Lung (tissue), 12 donors: ENCODE results near the gene KRTAP12-4. TPM values are rescaled to one million over a fixed set of nuclear protein-coding genes. Genes with fewer than 3 reads are reported as not detected.

Source experiments
- ATAC-seq: fragments of 200-7000 bp; cut with Tn5 transposase; one replicate; pipeline ENCODE4 v1.9.1; 2020; ENCODE audit warnings: moderate number of reproducible peaks; ENCODE audit not compliant: insufficient read depth, low FRiP score
- DNase-seq, 3 donors: peaks; one replicate each; pipeline ENCODE4 v3.0.0-alpha.2; 2013 to 2017
- H3K27ac ChIP-seq, 2 donors: one replicate each; pipeline ENCODE4 v1.5.1; 2013; ENCODE audit warnings: mild to moderate bottlenecking in 2 of 2, moderate library complexity in 2 of 2, control low read depth in 1 of 2, inconsistent platforms in 1 of 2, low read depth in 1 of 2, low read length in 1 of 2
- H3K27me3 ChIP-seq, 3 donors: one replicate each; pipeline ENCODE4 v1.5.1; 2013; ENCODE audit warnings: low read length in 2 of 3; ENCODE audit not compliant: control insufficient read depth in 3 of 3, insufficient read depth in 3 of 3
- H3K36me3 ChIP-seq, 4 donors: one replicate each; pipeline ENCODE4 v1.5.1; 2013; ENCODE audit warnings: low read length in 4 of 4, mild to moderate bottlenecking in 1 of 4, moderate library complexity in 1 of 4; ENCODE audit not compliant: control insufficient read depth in 4 of 4, insufficient read depth in 4 of 4
- H3K4me1 ChIP-seq, 5 donors: one replicate each; pipeline ENCODE4 v1.5.1; 2013; ENCODE audit warnings: low read length in 5 of 5, mild to moderate bottlenecking in 2 of 5, moderate library complexity in 1 of 5; ENCODE audit not compliant: control insufficient read depth in 5 of 5, insufficient read depth in 5 of 5
- H3K4me3 ChIP-seq: one replicate; pipeline ENCODE4 v1.5.1; 2013; ENCODE audit warnings: mild to moderate bottlenecking, control low read depth, moderate library complexity
- H3K9ac ChIP-seq, 2 donors: one replicate each; pipeline ENCODE4 v1.5.1; 2013; ENCODE audit warnings: low read length in 2 of 2, control low read depth in 1 of 2; ENCODE audit not compliant: insufficient read depth in 1 of 2
- H3K9me3 ChIP-seq, 4 donors: one replicate each; pipeline ENCODE4 v1.5.1; 2013; ENCODE audit warnings: low read length in 3 of 4, mild to moderate bottlenecking in 1 of 4, moderate library complexity in 1 of 4; ENCODE audit not compliant: control insufficient read depth in 4 of 4, insufficient read depth in 3 of 4
- WGBS, 2 donors: extraction: QIAGEN DNeasy Blood & Tissue Kit; methylation state at CpG; one replicate each; pipeline ENCODE4 v1.1.7; 2013; 5-methylcytosine and 5-hydroxymethylcytosine counted together
- polyA plus RNA-seq, 2 donors: library from polyadenylated mRNA; stranded (reverse); fragments of 200-250 nt; gene quantifications; one replicate each; pipeline ENCODE4 v1.2.1, GENCODE V29; 2013
- total RNA-seq, 2 donors: library from RNA; depleted of rRNA in 1 of 2; stranded (reverse); fragments of >200 nt in 1 of 2; gene quantifications; one replicate each; pipeline ENCODE4 v1.2.1, GENCODE V29; 2014 to 2021
- TF ChIP-seq, protein P1 (sequence below): IDR thresholded peaks from 2 replicates; pipeline ENCODE4 v1.5.1; 2012; ENCODE audit warnings: mild to moderate bottlenecking; ENCODE audit errors: control extremely low read depth, extremely low read depth
- donor health status: control.
- donor health status: control.
- donor health status: Bipolar disorder and iron deficiency.
- donor health status: healthy.
- donor health status: DM: yes; HTN: yes; CAD: no.

The KRTAP12-4 gene
- total and polyA plus RNA-seq, 4 donors, result not detected

DNA sequence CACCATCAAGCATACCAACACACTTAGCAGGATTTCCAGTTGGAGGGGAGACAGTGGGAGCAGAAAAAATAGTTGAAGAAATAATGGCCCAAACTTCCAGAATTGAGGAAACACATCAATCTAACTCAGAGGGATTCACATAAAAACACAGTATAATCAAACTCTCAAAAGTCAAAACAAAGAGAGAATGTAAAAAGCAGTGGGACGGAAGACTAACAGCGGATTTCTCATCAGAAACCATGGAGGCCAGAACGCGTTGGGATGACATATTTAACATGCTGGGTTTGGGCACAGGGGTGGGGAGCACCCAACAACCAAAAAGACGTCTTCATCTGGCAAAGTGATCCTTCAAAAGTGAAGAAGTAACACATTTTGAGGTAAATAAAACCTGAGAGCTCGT lies 34.6 kb downstream of the KRTAP12-4 start:
- 89 to 94% methylated on average over 6 of the region's 6 CpGs for WGBS, 2 donors
- no peaks in the 10 kb centered on the region for H3K4me1 ChIP-seq
- H3K27ac ChIP-seq, result no peak overlapping the region
- DNase-seq, result no peak
- TF ChIP-seq, protein P1, sequence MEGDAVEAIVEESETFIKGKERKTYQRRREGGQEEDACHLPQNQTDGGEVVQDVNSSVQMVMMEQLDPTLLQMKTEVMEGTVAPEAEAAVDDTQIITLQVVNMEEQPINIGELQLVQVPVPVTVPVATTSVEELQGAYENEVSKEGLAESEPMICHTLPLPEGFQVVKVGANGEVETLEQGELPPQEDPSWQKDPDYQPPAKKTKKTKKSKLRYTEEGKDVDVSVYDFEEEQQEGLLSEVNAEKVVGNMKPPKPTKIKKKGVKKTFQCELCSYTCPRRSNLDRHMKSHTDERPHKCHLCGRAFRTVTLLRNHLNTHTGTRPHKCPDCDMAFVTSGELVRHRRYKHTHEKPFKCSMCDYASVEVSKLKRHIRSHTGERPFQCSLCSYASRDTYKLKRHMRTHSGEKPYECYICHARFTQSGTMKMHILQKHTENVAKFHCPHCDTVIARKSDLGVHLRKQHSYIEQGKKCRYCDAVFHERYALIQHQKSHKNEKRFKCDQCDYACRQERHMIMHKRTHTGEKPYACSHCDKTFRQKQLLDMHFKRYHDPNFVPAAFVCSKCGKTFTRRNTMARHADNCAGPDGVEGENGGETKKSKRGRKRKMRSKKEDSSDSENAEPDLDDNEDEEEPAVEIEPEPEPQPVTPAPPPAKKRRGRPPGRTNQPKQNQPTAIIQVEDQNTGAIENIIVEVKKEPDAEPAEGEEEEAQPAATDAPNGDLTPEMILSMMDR, result no peak
- H3K36me3 ChIP-seq, result no peaks in the 10 kb centered on the region
- ATAC-seq, result no peak
- no peaks in the 10 kb centered on the region for H3K27me3 ChIP-seq
- H3K9me3 ChIP-seq, result peaks cover 0 to 10% (median 7%) of the 10 kb centered on the region in 4 donors
- H3K4me3 ChIP-seq, result no peak overlapping the region
- no peak overlapping the region for H3K9ac ChIP-seq

DNA sequence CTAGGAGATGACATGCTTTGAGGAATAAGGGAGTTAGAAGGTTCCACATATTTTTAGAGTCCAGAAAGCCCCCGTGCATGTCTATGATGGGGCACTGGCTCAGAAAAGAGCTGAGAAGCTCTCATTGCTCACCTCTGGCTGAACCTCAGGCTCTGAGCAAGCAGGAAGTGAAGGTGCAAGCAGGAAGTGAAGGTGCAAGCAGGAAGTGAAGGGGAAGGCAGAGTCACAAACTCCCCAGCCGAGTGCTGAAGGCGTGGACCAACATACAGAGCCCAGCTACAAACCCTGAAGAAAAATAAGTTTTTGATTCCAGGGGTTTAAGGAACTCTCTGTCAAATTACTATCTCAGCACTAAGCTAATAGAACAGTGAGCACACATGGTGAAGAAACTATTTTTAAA lies 35.5 kb downstream of the KRTAP12-4 start:
- Histone ChIP-seq H3K27me3 (no peaks in the 10 kb centered on the region), H3K4me3 (no peak overlapping the region), H3K36me3 (no peaks in the 10 kb centered on the region), H3K9me3 (peaks cover 0 to 10% (median 3%) of the 10 kb centered on the region in 4 donors), H3K4me1 (no peaks in the 10 kb centered on the region), H3K9ac (no peak overlapping the region), H3K27ac (no peak overlapping the region)
- TF ChIP-seq, protein P1, result no peak
- no peak for ATAC-seq
- DNase-seq, result no peak
- 53 to 61% methylated on average over 3 of the region's 3 CpGs for WGBS, 2 donors

DNA sequence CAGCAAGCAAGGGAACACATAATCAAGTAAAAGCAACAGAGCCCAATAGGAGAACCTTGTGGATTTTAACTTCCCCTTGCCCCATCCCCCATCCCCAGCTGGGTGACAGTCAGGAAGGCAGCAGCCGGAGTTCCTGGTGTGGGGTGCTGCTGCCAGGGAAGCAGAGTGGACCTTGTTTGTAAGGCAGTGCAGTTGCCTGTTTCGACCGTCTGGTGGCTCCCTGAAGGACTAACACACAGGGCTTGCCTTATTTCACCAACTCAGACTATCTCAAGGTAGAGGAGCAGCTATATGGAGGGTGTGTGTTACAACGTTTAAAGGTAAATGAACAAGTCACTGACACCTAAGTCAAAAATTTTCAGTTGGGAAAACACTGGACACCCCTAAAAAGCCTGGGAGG lies 36.0 kb downstream of the KRTAP12-4 start:
- H3K27ac ChIP-seq, result no peak overlapping the region
- H3K4me3 ChIP-seq, result no peak overlapping the region
- no peak for ATAC-seq
- DNase-seq, result peak in 2 of 3 donors; percentile 26 to 27
- no peak overlapping the region for H3K9ac ChIP-seq
- 27 to 37% methylated on average over 4 of the region's 4 CpGs for WGBS, 2 donors
- H3K36me3 ChIP-seq, result no peaks in the 10 kb centered on the region
- no peaks in the 10 kb centered on the region for H3K4me1 ChIP-seq
- TF ChIP-seq, protein P1, result no peak
- peaks cover 0 to 10% (median 1%) of the 10 kb centered on the region in 4 donors for H3K9me3 ChIP-seq
- H3K27me3 ChIP-seq, result no peaks in the 10 kb centered on the region

DNA sequence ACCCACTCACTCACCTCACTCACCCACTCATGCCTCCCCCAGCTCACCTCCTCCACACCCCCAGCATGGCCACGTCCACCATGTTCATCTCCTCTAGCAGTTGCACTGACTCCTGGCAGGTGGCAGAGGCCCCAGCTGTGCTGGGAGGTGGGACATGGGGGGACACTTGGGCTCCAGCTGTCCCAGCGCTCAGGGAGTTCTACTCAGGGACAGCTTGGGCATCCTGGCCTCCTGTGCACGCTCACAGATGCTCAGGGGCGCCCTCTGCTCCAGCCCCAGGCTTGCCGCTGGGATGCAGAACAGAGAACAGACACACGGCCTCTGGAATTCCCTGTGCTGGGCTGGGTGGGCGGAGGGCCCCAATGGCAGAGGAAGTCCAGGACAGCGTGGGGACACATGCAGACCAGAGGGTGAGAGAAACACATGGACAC lies 37.4 kb downstream of the KRTAP12-4 start:
- no peaks in the 10 kb centered on the region for H3K27me3 ChIP-seq
- DNase-seq (no peak), ATAC-seq (no peak)
- no peak overlapping the region for H3K27ac ChIP-seq
- TF ChIP-seq, protein P1, result no peak
- no peak overlapping the region for H3K9ac ChIP-seq
- no peaks in the 10 kb centered on the region for H3K4me1 ChIP-seq
- no peak overlapping the region for H3K4me3 ChIP-seq
- WGBS, 2 donors, result 69 to 75% methylated on average over 8 of the region's 8 CpGs
- H3K9me3 ChIP-seq, result peaks cover 0 to 9% (median 0%) of the 10 kb centered on the region in 4 donors
- H3K36me3 ChIP-seq, result no peaks in the 10 kb centered on the region
